Large intestine (tissue), 3 donors: Measurements from ENCODE around the gene NTN4. TPM values are rescaled to one million over a fixed set of nuclear protein-coding genes. Genes with fewer than 3 reads are reported as not detected.

Source experiments
- DNase-seq, 2 donors: peaks; one replicate each; pipeline versions ENCODE4 v3.0.0 to v3.0.0-alpha.2; 2013
- H3K27ac ChIP-seq: one replicate; pipeline ENCODE4 v1.5.1; 2013; ENCODE audit warnings: low read length
- H3K27me3 ChIP-seq: 2 replicates; pipeline ENCODE4 v1.6.1; 2013; ENCODE audit warnings: low read length; ENCODE audit not compliant: control insufficient read depth, insufficient read depth
- H3K36me3 ChIP-seq: 2 replicates; pipeline ENCODE4 v1.6.1; 2013; ENCODE audit warnings: low read length; ENCODE audit not compliant: control insufficient read depth, insufficient read depth
- H3K4me1 ChIP-seq: one replicate; pipeline ENCODE4 v1.6.1; 2013; ENCODE audit warnings: low read length; ENCODE audit not compliant: control insufficient read depth, insufficient read depth
- H3K4me3 ChIP-seq: one replicate; pipeline ENCODE4 v1.5.1; 2013; ENCODE audit warnings: low read length
- H3K9me3 ChIP-seq: one replicate; pipeline ENCODE4 v1.6.1; 2013; ENCODE audit warnings: mild to moderate bottlenecking, low read depth, low read length, moderate library complexity; ENCODE audit not compliant: control insufficient read depth
- WGBS: methylation state at CpG from one replicate; pipeline ENCODE4 v1.1.5; 2013; ENCODE audit warnings: low lambda C conversion rate; ENCODE audit not compliant: insufficient coverage; 5-methylcytosine and 5-hydroxymethylcytosine counted together
- polyA plus RNA-seq: library from polyadenylated mRNA; unstranded; fragments of 120-200 nt; gene quantifications from one replicate; pipeline ENCODE4 v1.2.1, GENCODE V29; 2013

NTN4 gene
- polyA plus RNA-seq, 1 donor = 28.4 TPM

DNA sequence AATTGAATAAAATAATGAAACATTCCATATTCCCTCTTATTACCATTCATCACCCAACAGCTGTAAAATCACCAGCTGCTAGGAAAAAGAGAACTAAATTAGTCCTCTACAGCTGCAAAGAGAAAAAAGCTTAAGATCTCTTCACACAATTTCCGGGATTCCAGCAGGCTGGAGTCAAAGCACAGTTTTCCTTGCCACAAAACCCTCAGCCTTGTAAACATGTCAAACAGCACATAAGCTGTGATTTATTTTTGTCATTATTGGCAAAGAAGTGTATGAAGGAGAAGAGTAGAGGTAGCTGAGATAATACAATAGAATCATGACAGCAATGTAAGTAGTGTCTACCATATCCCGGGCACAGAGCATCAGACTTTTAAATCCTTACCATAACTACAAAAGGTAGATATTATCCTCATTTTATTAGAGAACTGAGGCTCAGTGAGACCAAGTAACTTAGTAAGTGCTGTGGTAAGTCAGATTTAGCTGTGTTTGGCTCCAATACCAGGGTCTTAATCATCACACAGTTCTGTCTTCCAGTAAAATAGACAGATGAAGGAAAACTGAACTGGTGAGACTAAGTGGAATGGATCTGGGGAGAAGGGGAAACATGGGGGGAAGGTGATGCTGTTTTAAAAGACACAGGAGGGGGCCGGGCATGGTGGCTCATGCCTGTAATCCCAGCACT is 57.3 kb downstream of the NTN4 start:
- no peak for DNase-seq
- Histone ChIP-seq H3K27me3 (no peaks in the 10 kb centered on the region), H3K4me3 (no peak overlapping the region), H3K36me3 (peaks cover 4% of the 10 kb centered on the region), H3K27ac (no peak overlapping the region), H3K9me3 (no peaks in the 10 kb centered on the region), H3K4me1 (peaks cover 12% of the 10 kb centered on the region)
- no CpG with 5 or more reads among the region's 3 CpGs for WGBS

GRCh38 chr12:95731519-95731958 is 59.0 kb downstream of the NTN4 start:
- Histone ChIP-seq H3K4me1 (no peaks in the 10 kb centered on the region), H3K27me3 (no peaks in the 10 kb centered on the region), H3K27ac (no peak overlapping the region), H3K9me3 (no peaks in the 10 kb centered on the region), H3K4me3 (no peak overlapping the region), H3K36me3 (peaks cover 3% of the 10 kb centered on the region)
- no peak for DNase-seq
- 100% methylated on average over 1 of the region's 7 CpGs for WGBS

DNA sequence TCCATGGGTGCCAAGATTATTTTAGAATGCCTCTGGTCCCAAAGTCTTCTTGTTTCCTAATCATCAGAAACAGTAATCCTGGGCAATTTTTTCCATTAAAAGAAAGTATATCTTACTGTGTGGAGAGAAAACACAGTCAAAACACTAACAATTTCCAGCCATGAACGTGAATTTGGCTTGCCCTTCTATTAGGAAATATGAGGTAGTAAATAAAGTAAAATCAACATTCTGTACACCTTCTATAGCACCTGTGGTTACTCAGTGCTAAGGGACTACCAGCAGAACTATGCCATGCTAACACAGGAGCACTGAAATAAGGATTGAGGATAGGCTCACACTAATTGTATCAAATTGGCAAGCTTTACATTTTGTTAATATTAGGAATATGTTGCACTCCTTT is 60.1 kb downstream of the NTN4 start:
- no peak overlapping the region for H3K27ac ChIP-seq
- no peak for DNase-seq
- H3K36me3 ChIP-seq = peaks cover 3% of the 10 kb centered on the region
- no peaks in the 10 kb centered on the region for H3K4me1 ChIP-seq
- no CpG with 5 or more reads among the region's 1 CpG for WGBS
- H3K4me3 ChIP-seq = no peak overlapping the region
- no peaks in the 10 kb centered on the region for H3K27me3 ChIP-seq
- no peaks in the 10 kb centered on the region for H3K9me3 ChIP-seq

DNA sequence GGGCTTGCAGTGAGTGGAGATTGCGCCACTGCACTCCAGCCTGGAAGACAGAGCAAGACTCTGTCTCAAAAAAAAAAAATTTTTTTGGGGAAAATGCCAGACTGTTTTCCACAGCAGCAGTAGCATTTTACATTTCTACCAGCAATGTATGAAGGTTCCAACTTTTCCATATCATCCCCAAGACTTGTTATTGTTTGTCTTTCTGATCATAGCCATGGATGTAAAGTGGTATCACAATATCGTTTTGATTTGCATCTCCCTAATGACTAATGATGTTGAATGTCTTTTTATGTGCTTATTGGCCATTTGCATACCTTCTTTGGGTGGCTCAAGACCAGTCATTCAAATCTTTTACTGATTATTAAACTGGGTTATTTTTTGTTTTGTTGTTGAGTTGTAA is 63.7 kb downstream of the NTN4 start:
- Histone ChIP-seq H3K27ac (no peak overlapping the region), H3K36me3 (peaks cover 3% of the 10 kb centered on the region), H3K27me3 (no peaks in the 10 kb centered on the region), H3K4me3 (no peak overlapping the region), H3K4me1 (no peaks in the 10 kb centered on the region), H3K9me3 (no peaks in the 10 kb centered on the region)
- no peak for DNase-seq
- WGBS = no CpG with 5 or more reads among the region's 2 CpGs

DNA sequence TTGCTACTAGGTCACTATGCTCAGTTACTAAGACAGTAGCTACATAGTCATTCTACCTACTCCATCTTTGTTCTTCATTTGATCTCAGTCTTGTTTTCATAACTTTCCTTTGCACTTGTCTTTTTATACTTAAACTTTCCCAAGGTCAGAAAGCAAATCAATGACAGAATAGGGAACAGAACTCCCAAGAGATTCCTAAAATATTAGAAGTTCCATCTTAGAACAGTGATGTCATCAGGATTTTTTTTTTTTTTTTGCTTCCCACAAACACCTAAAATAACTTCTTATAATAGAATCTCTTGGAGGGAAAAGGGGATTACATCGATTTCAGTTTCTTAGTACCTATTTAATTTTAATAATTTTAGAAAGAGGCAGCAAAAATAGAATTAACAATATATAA is 65.8 kb downstream of the NTN4 start:
- WGBS = no CpG with 5 or more reads among the region's 1 CpG
- no peaks in the 10 kb centered on the region for H3K36me3 ChIP-seq
- no peaks in the 10 kb centered on the region for H3K4me1 ChIP-seq

GRCh38 chr12:95723693-95724384 is 66.7 kb downstream of the NTN4 start:
- Histone ChIP-seq H3K9me3 (no peaks in the 10 kb centered on the region), H3K27ac (no peak overlapping the region), H3K4me1 (no peaks in the 10 kb centered on the region), H3K27me3 (no peaks in the 10 kb centered on the region), H3K36me3 (no peaks in the 10 kb centered on the region), H3K4me3 (no peak overlapping the region)
- WGBS = 18% methylated on average over 3 of the region's 4 CpGs
- DNase-seq = no peak

More for the DNA sequence above, 65.8 kb downstream of the NTN4 start:
- Histone ChIP-seq H3K27ac (no peak overlapping the region), H3K4me3 (no peak overlapping the region), H3K27me3 (no peaks in the 10 kb centered on the region), H3K9me3 (no peaks in the 10 kb centered on the region)
- no peak for DNase-seq

DNA sequence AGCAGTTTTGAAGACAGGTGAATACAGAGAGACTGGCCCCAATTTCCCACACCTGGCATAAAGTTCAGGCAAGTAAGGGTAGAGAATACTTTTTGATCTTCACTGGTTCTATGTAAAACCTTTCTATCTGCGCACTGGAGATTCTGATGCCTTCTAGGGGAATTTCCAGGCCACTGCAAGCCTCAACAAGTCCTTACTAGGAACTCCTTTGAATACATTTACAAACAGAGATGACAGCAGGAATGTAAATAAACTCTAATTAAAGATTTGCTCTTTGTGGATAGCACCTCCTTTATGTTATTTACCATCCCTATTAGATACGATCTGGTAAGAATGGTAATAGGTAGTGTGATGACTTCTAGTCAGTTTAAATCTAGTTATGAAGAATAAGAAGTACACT is 69.2 kb downstream of the NTN4 start:
- no peak for DNase-seq
- H3K27ac ChIP-seq = no peak overlapping the region
- WGBS = 80% methylated on average over 1 of the region's 2 CpGs

GRCh38 chr12:95720146-95720545 is 70.4 kb downstream of the NTN4 start:
- no peaks in the 10 kb centered on the region for H3K27me3 ChIP-seq
- no peaks in the 10 kb centered on the region for H3K9me3 ChIP-seq
- no peak overlapping the region for H3K27ac ChIP-seq
- H3K36me3 ChIP-seq = no peaks in the 10 kb centered on the region
- H3K4me3 ChIP-seq = no peak overlapping the region
- WGBS = 80% methylated on average over 1 of the region's 4 CpGs
- no peak for DNase-seq
- no peaks in the 10 kb centered on the region for H3K4me1 ChIP-seq

More for the DNA sequence above, 69.2 kb downstream of the NTN4 start:
- Histone ChIP-seq H3K36me3 (no peaks in the 10 kb centered on the region), H3K27me3 (no peaks in the 10 kb centered on the region), H3K9me3 (no peaks in the 10 kb centered on the region), H3K4me3 (no peak overlapping the region), H3K4me1 (no peaks in the 10 kb centered on the region)

GRCh38 chr12:95718772-95719171 is 71.8 kb downstream of the NTN4 start:
- Histone ChIP-seq H3K4me3 (no peak overlapping the region), H3K36me3 (no peaks in the 10 kb centered on the region), H3K27me3 (no peaks in the 10 kb centered on the region), H3K4me1 (no peaks in the 10 kb centered on the region), H3K27ac (no peak overlapping the region), H3K9me3 (no peaks in the 10 kb centered on the region)
- WGBS = no CpG with 5 or more reads among the region's 2 CpGs
- no peak for DNase-seq

DNA sequence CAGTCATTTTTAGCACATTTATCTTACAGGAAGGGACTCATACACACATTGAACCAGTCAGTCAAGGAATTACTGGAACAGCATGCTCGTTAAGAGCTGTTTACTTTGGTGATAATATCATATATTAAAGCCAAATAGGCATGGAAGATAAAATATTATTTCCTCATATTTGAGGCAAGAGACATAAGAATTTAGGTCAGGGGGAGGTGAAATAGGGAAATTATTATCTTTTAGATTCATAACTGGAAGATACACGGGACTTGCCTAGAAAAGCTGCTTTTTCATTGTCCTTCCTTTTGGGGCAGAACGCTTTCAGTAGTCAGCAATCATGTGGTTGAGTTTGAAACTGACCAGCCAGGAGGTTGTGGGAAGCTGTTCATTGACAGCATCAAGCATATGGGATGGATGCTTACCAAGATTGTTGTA is 72.5 kb downstream of the NTN4 start:
- no peak for DNase-seq
- no peak overlapping the region for H3K4me3 ChIP-seq
- no peak overlapping the region for H3K27ac ChIP-seq
- no peaks in the 10 kb centered on the region for H3K9me3 ChIP-seq
- H3K27me3 ChIP-seq = no peaks in the 10 kb centered on the region
- WGBS = 40% methylated on average over 1 of the region's 3 CpGs
- H3K36me3 ChIP-seq = peaks cover 2% of the 10 kb centered on the region
- no peaks in the 10 kb centered on the region for H3K4me1 ChIP-seq
